ENCODE data around the gene SNX33. TPM values are rescaled to one million over a fixed set of nuclear protein-coding genes. Genes with fewer than 3 reads are reported as not detected.

SNX33 gene, protein sequence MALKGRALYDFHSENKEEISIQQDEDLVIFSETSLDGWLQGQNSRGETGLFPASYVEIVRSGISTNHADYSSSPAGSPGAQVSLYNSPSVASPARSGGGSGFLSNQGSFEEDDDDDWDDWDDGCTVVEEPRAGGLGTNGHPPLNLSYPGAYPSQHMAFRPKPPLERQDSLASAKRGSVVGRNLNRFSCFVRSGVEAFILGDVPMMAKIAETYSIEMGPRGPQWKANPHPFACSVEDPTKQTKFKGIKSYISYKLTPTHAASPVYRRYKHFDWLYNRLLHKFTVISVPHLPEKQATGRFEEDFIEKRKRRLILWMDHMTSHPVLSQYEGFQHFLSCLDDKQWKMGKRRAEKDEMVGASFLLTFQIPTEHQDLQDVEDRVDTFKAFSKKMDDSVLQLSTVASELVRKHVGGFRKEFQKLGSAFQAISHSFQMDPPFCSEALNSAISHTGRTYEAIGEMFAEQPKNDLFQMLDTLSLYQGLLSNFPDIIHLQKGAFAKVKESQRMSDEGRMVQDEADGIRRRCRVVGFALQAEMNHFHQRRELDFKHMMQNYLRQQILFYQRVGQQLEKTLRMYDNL
- 10 to 100 TPM; 24.0 to 43.4 TPM for polyA plus RNA-seq

DNA sequence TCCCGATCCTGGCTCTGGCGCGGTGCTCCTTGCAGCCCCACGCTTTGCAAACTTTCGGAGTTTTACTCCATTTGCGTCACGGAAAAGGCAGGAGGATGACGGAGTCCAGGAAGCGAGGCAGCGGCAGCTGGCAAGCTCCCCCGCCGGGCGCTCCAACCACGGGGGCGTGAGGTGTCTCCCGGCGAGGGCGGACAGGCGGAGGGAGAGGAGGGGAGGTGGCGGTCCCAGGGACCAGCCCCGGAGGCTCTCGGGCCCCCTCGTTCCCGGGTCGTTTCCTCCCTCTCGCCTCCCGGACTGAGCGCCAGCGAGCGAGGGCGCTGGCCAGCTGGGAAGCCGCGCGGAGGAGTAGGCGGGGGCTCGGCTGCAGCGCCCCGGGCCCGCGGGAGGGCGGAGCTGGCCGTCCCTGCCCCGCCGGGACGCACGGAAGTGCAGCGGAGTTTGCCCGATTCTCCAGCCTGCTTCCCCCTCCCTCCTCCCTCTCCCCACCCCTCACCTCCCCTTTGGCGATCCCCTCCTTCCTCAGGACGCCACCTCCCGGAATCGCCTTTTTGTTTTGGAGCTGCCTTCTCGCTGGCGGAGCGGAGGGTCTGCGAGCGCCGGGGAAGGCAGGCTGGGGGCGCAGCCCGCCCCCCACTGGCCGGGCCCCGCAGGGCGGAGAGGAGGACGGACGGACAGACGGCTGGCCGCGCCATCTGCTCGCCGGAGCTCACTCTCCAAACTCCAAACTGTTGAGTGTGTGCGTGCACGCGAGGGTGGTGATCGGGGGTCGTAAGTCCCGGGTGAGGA, at the start of gene SNX33:
Gene SNX33 (plus strand): TSS at position 543 of the 786 bp plus-strand sequence. CDS start 1,191 bp downstream, outside the sequence.
- H3K4me1 ChIP-seq (ENCODE audit: control insufficient read depth in 2 of 2, insufficient read depth in 2 of 2, low read length in 1 of 2), result peaks cover 13 to 44% of the 10 kb centered on the region in 2 donors
- no peaks in the 10 kb centered on the region for H3K27me3 ChIP-seq (ENCODE audit: control insufficient read depth in 1 of 2, insufficient read depth in 2 of 2, low read length in 2 of 2)
- H3K4me3 ChIP-seq (ENCODE audit: low read depth in 1 of 2, low read length in 2 of 2), result peak within 1 kb of the TSS; percentile 64 to 86
- peaks cover 0 to 15% of the 10 kb centered on the region in 2 donors for H3K36me3 ChIP-seq (ENCODE audit: control insufficient read depth in 2 of 2, insufficient read depth in 2 of 2, low read length in 1 of 2)
- WGBS, 2 donors, result 0% methylated on average over 51 to 76 of the region's 76 CpGs
- peak within 1 kb of the TSS; percentile 93 to 95 for H3K27ac ChIP-seq (ENCODE audit: low read depth in 2 of 2, low read length in 1 of 2)
- H3K9me3 ChIP-seq (ENCODE audit: control insufficient read depth in 2 of 2, insufficient read depth in 1 of 2, low read depth in 1 of 2, low read length in 1 of 2), result no peaks in the 10 kb centered on the region

DNA sequence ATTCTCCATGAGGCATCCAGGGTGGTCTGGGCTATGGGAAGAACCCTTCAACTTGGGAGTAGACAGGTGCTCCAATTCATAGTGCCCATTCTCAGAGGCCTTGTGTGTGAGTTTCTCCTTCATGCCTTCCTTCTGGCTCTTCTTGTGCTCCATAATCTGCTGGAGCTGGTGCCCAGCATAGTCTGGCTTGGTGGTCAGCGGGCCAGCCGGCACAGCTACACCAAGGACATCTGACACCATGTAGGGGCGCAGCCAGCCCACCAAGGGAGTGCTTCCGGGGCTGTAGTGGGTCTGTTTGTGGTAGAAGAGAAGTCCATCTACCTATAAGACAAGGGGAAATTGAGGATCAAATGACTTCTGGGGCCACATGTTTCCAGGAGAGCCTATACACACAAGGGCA, 49.4 kb upstream of the SNX33 start:
- no peaks in the 10 kb centered on the region for H3K4me1 ChIP-seq (ENCODE audit: control insufficient read depth in 2 of 2, insufficient read depth in 2 of 2, low read length in 1 of 2)
- H3K27me3 ChIP-seq (ENCODE audit: control insufficient read depth in 1 of 2, insufficient read depth in 2 of 2, low read length in 2 of 2), result no peaks in the 10 kb centered on the region
- 93% methylated on average over 4 of the region's 4 CpGs for WGBS, 2 donors
- peaks cover 3 to 18% of the 10 kb centered on the region in 2 donors for H3K36me3 ChIP-seq (ENCODE audit: control insufficient read depth in 2 of 2, insufficient read depth in 2 of 2, low read length in 1 of 2)
- H3K9me3 ChIP-seq (ENCODE audit: control insufficient read depth in 2 of 2, insufficient read depth in 1 of 2, low read depth in 1 of 2, low read length in 1 of 2), result no peaks in the 10 kb centered on the region
- no peak overlapping the region for H3K27ac ChIP-seq (ENCODE audit: low read depth in 2 of 2, low read length in 1 of 2)
- no peak overlapping the region for H3K4me3 ChIP-seq (ENCODE audit: low read depth in 1 of 2, low read length in 2 of 2)

DNA sequence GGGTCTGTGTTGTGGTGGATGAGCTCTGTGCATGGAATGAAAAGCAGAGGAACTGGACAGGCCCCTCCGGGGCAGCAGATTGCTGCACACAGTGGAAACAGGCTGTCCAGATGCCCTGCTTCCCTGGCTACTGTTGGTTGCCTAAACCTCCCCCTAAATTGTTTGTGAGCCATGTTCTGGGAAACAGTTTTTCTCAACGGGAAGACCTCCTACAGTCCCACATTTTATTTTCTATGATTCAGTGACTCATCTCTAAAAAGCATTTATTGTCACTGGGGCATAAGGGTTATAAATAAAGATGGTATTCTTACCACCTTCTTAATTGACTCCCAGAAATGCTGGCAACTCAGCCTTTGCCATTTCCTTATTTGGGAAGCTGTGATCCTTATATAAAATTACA, 48.3 kb upstream of the SNX33 start:
- Histone ChIP-seq H3K4me3 (ENCODE audit: low read depth in 1 of 2, low read length in 2 of 2) (no peak overlapping the region), H3K36me3 (ENCODE audit: control insufficient read depth in 2 of 2, insufficient read depth in 2 of 2, low read length in 1 of 2) (peaks cover 3 to 17% of the 10 kb centered on the region in 2 donors), H3K9me3 (ENCODE audit: control insufficient read depth in 2 of 2, insufficient read depth in 1 of 2, low read depth in 1 of 2, low read length in 1 of 2) (no peaks in the 10 kb centered on the region), H3K27ac (ENCODE audit: low read depth in 2 of 2, low read length in 1 of 2) (peak overlapping the region in 1 of 2 donors; percentile 3), H3K4me1 (ENCODE audit: control insufficient read depth in 2 of 2, insufficient read depth in 2 of 2, low read length in 1 of 2) (no peaks in the 10 kb centered on the region), H3K27me3 (ENCODE audit: control insufficient read depth in 1 of 2, insufficient read depth in 2 of 2, low read length in 2 of 2) (no peaks in the 10 kb centered on the region)
- WGBS, 2 donors, result 54 to 60% methylated on average over 2 of the region's 2 CpGs

DNA sequence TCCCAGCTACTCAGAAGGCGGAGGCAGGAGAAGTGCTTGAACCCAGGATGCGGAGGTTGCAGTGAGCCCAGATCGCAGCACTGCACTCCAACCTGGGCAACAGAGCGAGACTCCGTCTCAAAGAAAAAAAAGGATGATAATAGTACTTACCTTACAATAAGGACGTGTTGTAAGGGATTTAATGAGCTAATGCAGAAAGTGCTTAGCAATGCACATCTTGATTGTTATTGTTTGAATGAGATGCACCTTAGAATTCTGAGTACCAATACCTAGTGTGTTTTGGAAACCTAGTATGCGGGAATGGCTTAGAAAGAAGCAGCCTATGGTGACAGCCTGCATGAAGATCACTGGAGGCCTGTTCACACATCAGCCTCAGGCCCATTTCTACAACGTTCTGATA, 41.7 kb upstream of the SNX33 start:
- Histone ChIP-seq H3K27me3 (ENCODE audit: control insufficient read depth in 1 of 2, insufficient read depth in 2 of 2, low read length in 2 of 2) (no peaks in the 10 kb centered on the region), H3K36me3 (ENCODE audit: control insufficient read depth in 2 of 2, insufficient read depth in 2 of 2, low read length in 1 of 2) (peaks cover 2 to 17% of the 10 kb centered on the region in 2 donors), H3K9me3 (ENCODE audit: control insufficient read depth in 2 of 2, insufficient read depth in 1 of 2, low read depth in 1 of 2, low read length in 1 of 2) (no peaks in the 10 kb centered on the region), H3K4me3 (ENCODE audit: low read depth in 1 of 2, low read length in 2 of 2) (no peak overlapping the region), H3K27ac (ENCODE audit: low read depth in 2 of 2, low read length in 1 of 2) (peak overlapping the region in 1 of 2 donors; percentile 7), H3K4me1 (ENCODE audit: control insufficient read depth in 2 of 2, insufficient read depth in 2 of 2, low read length in 1 of 2) (no peaks in the 10 kb centered on the region)
- WGBS, 2 donors, result 92% methylated on average over 8 of the region's 8 CpGs

DNA sequence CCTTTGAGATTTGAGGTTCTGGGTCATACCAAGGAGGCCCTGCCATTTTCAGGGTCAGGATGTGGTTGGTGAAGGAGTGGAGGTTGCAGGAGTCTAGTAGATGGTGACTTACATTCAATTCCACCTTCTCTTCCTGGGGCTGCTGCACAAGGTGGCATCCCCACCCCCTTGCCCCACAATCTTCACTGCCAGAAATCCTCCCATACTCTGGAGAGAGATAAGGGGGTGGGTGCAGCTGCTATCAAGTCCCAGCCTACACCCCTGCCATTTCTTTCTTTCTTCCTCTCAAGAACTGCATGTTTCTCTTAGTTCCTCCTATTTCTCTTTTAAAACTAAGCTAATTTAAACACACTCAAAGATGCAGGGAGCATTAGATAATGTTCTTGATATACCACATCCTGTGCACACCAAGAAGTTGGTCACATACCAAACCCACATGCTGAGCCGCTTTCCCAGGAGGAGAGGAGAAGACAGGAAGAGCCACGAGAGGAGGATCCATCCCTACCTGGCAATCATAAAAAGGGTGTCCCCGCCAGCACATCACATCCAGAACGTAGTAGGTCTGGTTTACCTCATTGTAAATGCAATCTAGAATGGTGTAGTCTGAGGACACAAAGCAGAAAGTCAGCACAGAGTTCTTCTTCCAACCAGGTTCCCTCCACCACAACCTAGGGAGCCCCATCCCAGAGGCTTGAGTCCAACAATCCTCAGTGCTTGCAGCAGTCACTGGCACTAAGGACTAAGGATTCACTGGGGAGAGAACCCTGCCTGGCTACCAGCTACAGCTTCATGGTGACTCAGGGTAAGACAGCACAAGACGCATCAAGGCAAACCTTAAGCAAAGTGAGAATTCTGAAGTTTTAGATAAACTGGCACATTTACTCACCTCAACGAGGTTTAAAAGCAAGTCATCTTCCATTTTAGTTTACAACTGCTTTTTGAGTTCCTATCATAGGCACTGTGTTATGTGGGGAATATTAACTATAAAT, 40.7 kb upstream of the SNX33 start:
- whole genome bisulfite sequencing, 2 donors, result 81 to 82% methylated on average over 6 of the region's 6 CpGs
- Histone ChIP-seq H3K4me3 (ENCODE audit: low read depth in 1 of 2, low read length in 2 of 2) (no peak overlapping the region), H3K27me3 (ENCODE audit: control insufficient read depth in 1 of 2, insufficient read depth in 2 of 2, low read length in 2 of 2) (no peaks in the 10 kb centered on the region), H3K36me3 (ENCODE audit: control insufficient read depth in 2 of 2, insufficient read depth in 2 of 2, low read length in 1 of 2) (peaks cover 2 to 17% of the 10 kb centered on the region in 2 donors), H3K4me1 (ENCODE audit: control insufficient read depth in 2 of 2, insufficient read depth in 2 of 2, low read length in 1 of 2) (no peaks in the 10 kb centered on the region), H3K9me3 (ENCODE audit: control insufficient read depth in 2 of 2, insufficient read depth in 1 of 2, low read depth in 1 of 2, low read length in 1 of 2) (no peaks in the 10 kb centered on the region), H3K27ac (ENCODE audit: low read depth in 2 of 2, low read length in 1 of 2) (peak overlapping the region in 1 of 2 donors; percentile 7)

DNA sequence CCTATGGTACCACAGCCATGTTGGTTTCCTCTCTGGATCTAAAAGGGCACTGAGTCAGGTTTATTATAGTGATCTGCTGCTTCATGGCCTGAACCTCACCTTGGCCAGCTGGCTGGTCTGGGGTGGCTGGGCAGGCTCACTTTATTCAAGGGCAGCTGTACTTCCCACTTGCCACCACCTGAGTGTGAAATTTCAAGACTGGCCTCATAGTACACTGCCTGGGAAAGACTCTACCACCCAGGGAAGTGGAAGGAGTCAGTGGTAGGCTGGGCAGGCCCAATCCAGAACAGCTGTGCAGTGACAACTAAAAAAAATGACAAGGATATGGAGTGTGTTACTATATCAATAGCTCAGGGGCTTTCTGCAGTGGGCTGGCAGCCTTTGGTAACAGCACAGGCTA, 30.9 kb upstream of the SNX33 start:
- Histone ChIP-seq H3K9me3 (ENCODE audit: control insufficient read depth in 2 of 2, insufficient read depth in 1 of 2, low read depth in 1 of 2, low read length in 1 of 2) (no peaks in the 10 kb centered on the region), H3K4me1 (ENCODE audit: control insufficient read depth in 2 of 2, insufficient read depth in 2 of 2, low read length in 1 of 2) (peaks cover 0 to 3% of the 10 kb centered on the region in 2 donors), H3K36me3 (ENCODE audit: control insufficient read depth in 2 of 2, insufficient read depth in 2 of 2, low read length in 1 of 2) (peaks cover 7 to 15% of the 10 kb centered on the region in 2 donors), H3K27me3 (ENCODE audit: control insufficient read depth in 1 of 2, insufficient read depth in 2 of 2, low read length in 2 of 2) (no peaks in the 10 kb centered on the region), H3K4me3 (ENCODE audit: low read depth in 1 of 2, low read length in 2 of 2) (no peak overlapping the region), H3K27ac (ENCODE audit: low read depth in 2 of 2, low read length in 1 of 2) (no peak overlapping the region)

DNA sequence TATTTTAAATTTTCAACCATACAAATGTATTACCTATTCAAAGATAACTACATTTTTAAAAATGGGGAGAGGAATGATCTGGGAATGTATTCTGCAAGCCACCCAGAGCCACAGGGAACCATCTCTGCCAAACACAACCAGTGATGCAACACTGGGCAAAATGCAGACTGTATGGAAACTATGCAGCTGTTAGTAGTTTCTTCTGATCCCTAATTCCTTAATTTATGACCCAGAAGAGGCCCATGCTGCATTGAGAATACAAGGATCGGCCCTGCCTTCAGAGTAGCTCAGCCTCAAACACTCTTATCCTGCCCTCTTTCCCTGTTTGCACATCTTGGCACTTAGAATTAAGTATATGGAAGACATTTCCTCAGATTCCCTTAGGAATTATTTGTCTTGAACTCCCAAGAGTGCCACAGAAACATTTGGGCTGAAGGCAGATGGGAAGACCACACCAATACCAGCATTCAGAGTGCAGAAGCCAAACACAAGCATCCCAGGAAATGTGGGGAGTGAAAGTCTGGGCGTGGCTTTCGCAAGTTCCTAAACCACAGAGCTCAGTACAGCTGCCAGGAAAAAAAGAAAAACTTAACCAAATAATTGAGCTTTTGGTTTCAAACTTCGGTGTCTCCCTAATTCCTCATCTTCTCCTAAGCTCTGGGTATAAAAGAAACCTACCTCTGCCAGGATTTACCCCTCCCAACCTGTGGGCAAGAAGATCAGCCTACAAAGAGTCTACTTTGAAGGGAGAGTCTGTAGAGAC, 27.5 kb upstream of the SNX33 start:
- no peaks in the 10 kb centered on the region for H3K9me3 ChIP-seq (ENCODE audit: control insufficient read depth in 2 of 2, insufficient read depth in 1 of 2, low read depth in 1 of 2, low read length in 1 of 2)
- H3K4me1 ChIP-seq (ENCODE audit: control insufficient read depth in 2 of 2, insufficient read depth in 2 of 2, low read length in 1 of 2), result peaks cover 0 to 3% of the 10 kb centered on the region in 2 donors
- peak overlapping the region in 1 of 2 donors; percentile 11 for H3K4me3 ChIP-seq (ENCODE audit: low read depth in 1 of 2, low read length in 2 of 2)
- no peaks in the 10 kb centered on the region for H3K27me3 ChIP-seq (ENCODE audit: control insufficient read depth in 1 of 2, insufficient read depth in 2 of 2, low read length in 2 of 2)
- peaks cover 6 to 15% of the 10 kb centered on the region in 2 donors for H3K36me3 ChIP-seq (ENCODE audit: control insufficient read depth in 2 of 2, insufficient read depth in 2 of 2, low read length in 1 of 2)
- WGBS, 2 donors, result 18 to 40% methylated on average over 4 of the region's 4 CpGs
- H3K27ac ChIP-seq (ENCODE audit: low read depth in 2 of 2, low read length in 1 of 2), result peak overlapping the region; percentile 81 to 84

DNA sequence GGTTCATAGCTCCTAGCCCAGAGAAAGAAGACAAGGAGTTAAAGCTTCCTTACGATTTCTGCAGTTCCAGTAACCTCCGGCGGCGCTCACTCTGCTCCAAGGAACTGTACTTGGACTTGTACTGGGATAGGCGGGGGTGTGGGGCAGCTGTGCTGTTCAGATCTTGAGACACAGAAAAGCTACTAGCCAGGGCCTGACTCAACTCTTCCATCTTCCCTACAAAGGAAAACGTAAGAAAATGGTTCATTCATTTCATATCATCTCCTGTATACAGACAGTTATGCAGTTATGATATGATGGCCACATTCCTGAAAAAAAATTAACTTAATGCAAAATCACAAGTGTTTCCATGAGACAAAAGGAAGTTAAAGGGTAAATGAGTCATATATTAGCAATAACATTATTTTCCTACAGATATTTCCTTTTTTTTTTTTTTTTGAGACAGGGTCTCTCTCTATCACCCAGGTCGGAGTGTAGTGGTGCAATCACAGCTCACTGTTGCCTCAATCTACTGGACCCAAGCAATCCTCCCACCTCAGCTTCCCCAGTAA, 26.8 kb upstream of the SNX33 start:
- 21 to 42% methylated on average over 7 of the region's 7 CpGs for WGBS, 2 donors
- Histone ChIP-seq H3K9me3 (ENCODE audit: control insufficient read depth in 2 of 2, insufficient read depth in 1 of 2, low read depth in 1 of 2, low read length in 1 of 2) (no peaks in the 10 kb centered on the region), H3K27ac (ENCODE audit: low read depth in 2 of 2, low read length in 1 of 2) (peak overlapping the region; percentile 81 to 84), H3K27me3 (ENCODE audit: control insufficient read depth in 1 of 2, insufficient read depth in 2 of 2, low read length in 2 of 2) (no peaks in the 10 kb centered on the region), H3K4me3 (ENCODE audit: low read depth in 1 of 2, low read length in 2 of 2) (peak overlapping the region in 1 of 2 donors; percentile 11), H3K36me3 (ENCODE audit: control insufficient read depth in 2 of 2, insufficient read depth in 2 of 2, low read length in 1 of 2) (peaks cover 4 to 15% of the 10 kb centered on the region in 2 donors), H3K4me1 (ENCODE audit: control insufficient read depth in 2 of 2, insufficient read depth in 2 of 2, low read length in 1 of 2) (peaks cover 0 to 3% of the 10 kb centered on the region in 2 donors)

All from esophagus (tissue), 2 donors.